SJSA1 (cell line): ENCODE data around the gene SPON1. TPM values are rescaled to one million over a fixed set of nuclear protein-coding genes. Genes with fewer than 3 reads are reported as not detected.

Experiments used
- DNase-seq, 2 experiments: peaks; one replicate each; pipeline ENCODE4 v3.0.0-alpha.2; 2015 to 2020; ENCODE audit warnings: low spot score in 2 of 2, low read depth in 1 of 2
- H3K27ac ChIP-seq: fragments of 250-450 bp; sonication (Bioruptor Pico); 2 replicates; pipeline ENCODE4 v1.5.1; 2020; ENCODE audit warnings: mild to moderate bottlenecking, moderate library complexity
- H3K27me3 ChIP-seq: fragments of 250-450 bp; sonication (Bioruptor Pico); replicated peaks from 2 replicates; pipeline ENCODE4 v1.5.1; 2020; ENCODE audit warnings: mild to moderate bottlenecking, moderate library complexity
- H3K36me3 ChIP-seq: fragments of 250-450 bp; sonication (Bioruptor Pico); 2 replicates; pipeline ENCODE4 v1.5.1; 2020; ENCODE audit warnings: mild to moderate bottlenecking
- H3K4me1 ChIP-seq: fragments of 250-450 bp; sonication (Bioruptor Pico); replicated peaks from 2 replicates; pipeline ENCODE4 v1.6.1; 2021; ENCODE audit warnings: mild to moderate bottlenecking
- H3K4me3 ChIP-seq: fragments of 250-450 bp; sonication (Bioruptor Pico); 2 replicates; pipeline ENCODE4 v1.5.1; 2020; ENCODE audit warnings: mild to moderate bottlenecking
- H3K9me3 ChIP-seq: fragments of 250-450 bp; sonication (Bioruptor Pico); replicated peaks from 2 replicates; pipeline ENCODE4 v1.5.1; 2020; ENCODE audit warnings: mild to moderate bottlenecking
- total RNA-seq: library from RNA; depleted of rRNA; stranded (reverse); fragments of >200 nt; shearing (Covaris generic); gene quantifications from 2 replicates; pipeline ENCODE4 v1.2.3, GENCODE V29; 2014

SPON1 gene
- total RNA-seq, 1 experiment from 2014 or later: 24.6 TPM

GRCh38 chr11:14044916-14045315, 82.4 kb downstream of the SPON1 start:
- no peaks in the 10 kb centered on the region for H3K9me3 ChIP-seq
- no peak for DNase-seq
- no peak overlapping the region for H3K4me3 ChIP-seq
- H3K27me3 ChIP-seq: no peaks in the 10 kb centered on the region
- H3K27ac ChIP-seq: no peak overlapping the region
- no peaks in the 10 kb centered on the region for H3K4me1 ChIP-seq
- H3K36me3 ChIP-seq: no peaks in the 10 kb centered on the region

- Histone ChIP-seq H3K4me3 (no peak overlapping the region), H3K27me3 (no peaks in the 10 kb centered on the region), H3K27ac (no peak overlapping the region), H3K36me3 (no peaks in the 10 kb centered on the region), H3K9me3 (no peaks in the 10 kb centered on the region), H3K4me1 (no peaks in the 10 kb centered on the region)
- DNase-seq: no peak
These were observed 82.9 kb downstream of the SPON1 start for GRCh38 chr11:14045417-14045816.

GRCh38 chr11:14052198-14052597, 89.7 kb downstream of the SPON1 start:
- no peak overlapping the region for H3K27ac ChIP-seq
- no peak overlapping the region for H3K4me3 ChIP-seq
- H3K36me3 ChIP-seq: no peaks in the 10 kb centered on the region
- no peaks in the 10 kb centered on the region; the same call in 1 of the 2 replicates for H3K27me3 ChIP-seq
- DNase-seq: no peak
- no peaks in the 10 kb centered on the region for H3K9me3 ChIP-seq
- no peaks in the 10 kb centered on the region for H3K4me1 ChIP-seq

- no peaks in the 10 kb centered on the region for H3K4me1 ChIP-seq
- no peak for DNase-seq
These were observed 91.9 kb downstream of the SPON1 start for GRCh38 chr11:14054116-14055107.

GRCh38 chr11:14055936-14056335, 93.4 kb downstream of the SPON1 start:
- Histone ChIP-seq H3K27ac (no peak overlapping the region), H3K4me1 (no peaks in the 10 kb centered on the region), H3K27me3 (no peaks in the 10 kb centered on the region; the same call in 1 of the 2 replicates), H3K9me3 (no peaks in the 10 kb centered on the region), H3K36me3 (no peaks in the 10 kb centered on the region), H3K4me3 (no peak overlapping the region)
- DNase-seq: no peak

More at GRCh38 chr11:14054116-14055107, 91.9 kb downstream of the SPON1 start:
- no peaks in the 10 kb centered on the region for H3K36me3 ChIP-seq
- no peak overlapping the region for H3K27ac ChIP-seq
- H3K4me3 ChIP-seq: no peak overlapping the region
- no peaks in the 10 kb centered on the region for H3K9me3 ChIP-seq
- no peaks in the 10 kb centered on the region; the same call in 1 of the 2 replicates for H3K27me3 ChIP-seq

GRCh38 chr11:14058061-14058460, 95.5 kb downstream of the SPON1 start:
- H3K9me3 ChIP-seq: no peaks in the 10 kb centered on the region
- H3K4me3 ChIP-seq: no peak overlapping the region
- peaks cover under 1% of the 10 kb centered on the region for H3K4me1 ChIP-seq
- H3K27me3 ChIP-seq: no peaks in the 10 kb centered on the region; the same call in 1 of the 2 replicates
- no peak overlapping the region for H3K27ac ChIP-seq
- DNase-seq: no peak
- no peaks in the 10 kb centered on the region for H3K36me3 ChIP-seq

- Histone ChIP-seq H3K36me3 (no peaks in the 10 kb centered on the region), H3K4me1 (peaks cover 15% of the 10 kb centered on the region), H3K4me3 (no peak overlapping the region), H3K9me3 (no peaks in the 10 kb centered on the region), H3K27ac (no peak overlapping the region), H3K27me3 (no peaks in the 10 kb centered on the region)
- DNase-seq: no peak
These were observed 97.0 kb downstream of the SPON1 start for GRCh38 chr11:14059491-14059890.

- Histone ChIP-seq H3K36me3 (no peaks in the 10 kb centered on the region), H3K27ac (no peak overlapping the region), H3K4me1 (peaks cover 17% of the 10 kb centered on the region), H3K27me3 (no peaks in the 10 kb centered on the region), H3K9me3 (no peaks in the 10 kb centered on the region), H3K4me3 (no peak overlapping the region)
- DNase-seq: no peak
These were observed 99.2 kb downstream of the SPON1 start for GRCh38 chr11:14061721-14062120.

GRCh38 chr11:14065141-14065540, 102.6 kb downstream of the SPON1 start:
- H3K27ac ChIP-seq: no peak overlapping the region
- H3K4me3 ChIP-seq: no peak overlapping the region
- no peaks in the 10 kb centered on the region for H3K27me3 ChIP-seq
- no peak for DNase-seq
- H3K9me3 ChIP-seq: no peaks in the 10 kb centered on the region
- H3K4me1 ChIP-seq: peaks cover 27% of the 10 kb centered on the region
- H3K36me3 ChIP-seq: no peaks in the 10 kb centered on the region

GRCh38 chr11:14065681-14066080, 103.2 kb downstream of the SPON1 start:
- H3K9me3 ChIP-seq: no peaks in the 10 kb centered on the region
- no peak overlapping the region for H3K4me3 ChIP-seq
- peaks cover 27% of the 10 kb centered on the region for H3K4me1 ChIP-seq
- H3K27ac ChIP-seq: no peak overlapping the region
- no peak for DNase-seq
- no peaks in the 10 kb centered on the region for H3K27me3 ChIP-seq
- no peaks in the 10 kb centered on the region for H3K36me3 ChIP-seq

GRCh38 chr11:14067686-14068085, 105.2 kb downstream of the SPON1 start:
- Histone ChIP-seq H3K9me3 (no peaks in the 10 kb centered on the region), H3K4me3 (no peak overlapping the region), H3K27me3 (no peaks in the 10 kb centered on the region), H3K27ac (no peak overlapping the region), H3K36me3 (no peaks in the 10 kb centered on the region), H3K4me1 (peaks cover 27% of the 10 kb centered on the region)
- DNase-seq: no peak

GRCh38 chr11:14070896-14071295, 108.4 kb downstream of the SPON1 start:
- Histone ChIP-seq H3K4me1 (peaks cover 20% of the 10 kb centered on the region), H3K4me3 (no peak overlapping the region), H3K36me3 (no peaks in the 10 kb centered on the region), H3K27me3 (no peaks in the 10 kb centered on the region), H3K9me3 (no peaks in the 10 kb centered on the region), H3K27ac (no peak overlapping the region)
- DNase-seq: no peak

- Histone ChIP-seq H3K27ac (no peak overlapping the region), H3K36me3 (no peaks in the 10 kb centered on the region), H3K4me1 (peaks cover 23% of the 10 kb centered on the region), H3K9me3 (no peaks in the 10 kb centered on the region), H3K4me3 (no peak overlapping the region), H3K27me3 (no peaks in the 10 kb centered on the region)
- no peak for DNase-seq
These were observed 111.4 kb downstream of the SPON1 start for GRCh38 chr11:14073849-14074476.
